SK-N-SH (cell line): ENCODE results near the gene USP47.

Source experiments
- CHD2 ChIP-seq: fragments of 150-350 bp; IDR thresholded peaks from 2 replicates; pipeline ENCODE4 v1.6.1; 2018; ENCODE audit warnings: low read length; ENCODE audit not compliant: partially characterized antibody
- CTCF ChIP-seq: fragments of 200-600 bp; sonication (generic); IDR thresholded peaks from 2 replicates; pipeline ENCODE4 v1.6.1; 2017; ENCODE audit warnings: antibody characterized with exemption, mild to moderate bottlenecking, moderate library complexity
- EZH2phosphoT487 ChIP-seq: fragments of 200-600 bp; sonication (generic); IDR thresholded peaks from 2 replicates; pipeline ENCODE4 v1.6.1; 2017; ENCODE audit warnings: low read depth, mixed run types, mild to moderate bottlenecking, antibody characterized with exemption, moderate library complexity, borderline replicate concordance
- MAX ChIP-seq: IDR thresholded peaks from 2 replicates; pipeline ENCODE4 v1.4.0; 2012; ENCODE audit warnings: low read depth
- MEF2A ChIP-seq: IDR thresholded peaks from 2 replicates; pipeline ENCODE4 v1.4.0; 2012; ENCODE audit warnings: low read depth, borderline replicate concordance
- PBX3 ChIP-seq: IDR thresholded peaks from 2 replicates; pipeline ENCODE4; 2012
- REST ChIP-seq: IDR thresholded peaks from 2 replicates; pipeline ENCODE4 v1.6.1; 2012; ENCODE audit warnings: mild to moderate bottlenecking, low read depth, low read length, moderate library complexity
- RFX5 ChIP-seq: IDR thresholded peaks from 2 replicates; pipeline ENCODE4 v1.6.1; 2012; ENCODE audit warnings: mild to moderate bottlenecking, improper control_type of control experiment, low read length
- SIN3A ChIP-seq: IDR thresholded peaks from 2 replicates; pipeline ENCODE4 v1.6.1; 2012; ENCODE audit warnings: low read depth, mild to moderate bottlenecking, low read length, moderate library complexity, borderline replicate concordance
- USF2 ChIP-seq: fragments of 150-350 bp; IDR thresholded peaks from 2 replicates; pipeline ENCODE4 v1.6.1; 2017; ENCODE audit warnings: antibody characterized with exemption, low read length, low read depth, borderline replicate concordance
- YY1 ChIP-seq: IDR thresholded peaks from 2 replicates; pipeline ENCODE4 v1.4.0; 2012; ENCODE audit warnings: low read depth, mild to moderate bottlenecking
- ZBTB33 ChIP-seq: IDR thresholded peaks from 2 replicates; pipeline ENCODE4 v1.4.0; 2012; ENCODE audit warnings: low read depth, borderline replicate concordance

GRCh38 chr11:11858676-11859075 is 16.9 kb downstream of the USP47 start:
- TF ChIP-seq MAX (no peak), CHD2 (no peak), YY1 (no peak), CTCF (no peak), EZH2phosphoT487 (no peak), USF2 (no peak), PBX3 (no peak), RFX5 (no peak), MEF2A (no peak), ZBTB33 (no peak), SIN3A (no peak), REST (no peak)
